H54 (cell line): ENCODE measurements around the gene TEX52.

Source experiments
- DNase-seq: peaks from one replicate; pipeline ENCODE4 v3.0.0; 2011; ENCODE audit warnings: low spot score, mixed read lengths; ENCODE audit not compliant: insufficient read length
- FAIRE-seq: peaks from 3 replicates; lab custom pipeline; 2011; peaks lifted over from hg19 to GRCh38; lab: Jason Lieb, UNC
- POLR2A ChIP-seq: IDR thresholded peaks from 2 replicates; pipeline ENCODE4 v1.6.1; 2011; ENCODE audit warnings: low read depth, mild to moderate bottlenecking, low read length

The TEX52 gene

DNA sequence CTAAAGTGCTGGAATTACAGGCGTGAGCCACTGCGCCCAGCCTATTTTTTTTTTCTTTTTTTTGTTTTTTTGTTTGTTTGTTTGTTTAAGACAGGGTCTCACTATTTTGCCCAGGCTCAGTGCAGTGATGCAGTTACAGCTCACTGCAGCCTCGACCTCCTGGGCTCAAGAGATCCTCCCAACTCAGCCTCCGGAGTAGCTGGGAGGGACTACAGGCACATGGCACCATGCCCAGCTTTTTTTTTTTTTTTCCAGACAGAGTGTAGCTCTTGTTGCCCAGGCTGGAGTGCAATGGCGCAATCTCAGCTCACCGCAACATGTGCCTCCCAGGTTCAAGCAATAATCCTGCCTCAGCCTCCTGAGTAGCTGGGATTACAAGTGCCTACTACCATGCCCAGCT is 50.1 kb downstream of the TEX52 start:
- DNase-seq (no peak), FAIRE-seq (no peak)
- TF ChIP-seq POLR2A = no peak

DNA sequence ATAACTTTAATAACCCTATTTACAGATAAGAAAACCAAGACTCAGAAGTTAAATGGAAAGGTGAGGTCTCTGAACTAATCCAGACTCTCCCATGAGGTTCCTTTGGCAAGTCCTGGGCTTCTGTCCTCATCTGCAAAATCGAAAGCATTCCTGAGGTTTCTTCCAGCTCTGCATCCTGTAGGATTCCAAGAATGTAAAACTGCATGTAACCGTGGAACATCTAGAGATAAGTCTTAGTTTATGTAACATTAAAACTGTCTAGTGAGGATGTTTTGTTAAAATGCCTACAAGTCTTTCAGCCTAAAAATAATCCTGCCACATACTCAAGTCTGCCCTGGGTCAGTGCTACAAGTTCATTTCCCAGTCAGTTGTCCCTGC is 51.7 kb downstream of the TEX52 start:
- FAIRE-seq (no peak), DNase-seq (no peak)
- TF ChIP-seq POLR2A = no peak

GRCh38 chr12:2804393-2805142 is 52.3 kb downstream of the TEX52 start:
- no peak for FAIRE-seq
- no peak for TF ChIP-seq POLR2A
- no peak for DNase-seq

GRCh38 chr12:2803635-2804392 is 53.0 kb downstream of the TEX52 start:
- TF ChIP-seq POLR2A = no peak
- DNase-seq = no peak
- FAIRE-seq = no peak

- DNase-seq = no peak
- no peak for TF ChIP-seq POLR2A
Measured at GRCh38 chr12:2801044-2801783, 55.6 kb downstream of the TEX52 start.

GRCh38 chr12:2800046-2800570 is 56.7 kb downstream of the TEX52 start:
- no peak for DNase-seq
- FAIRE-seq = no peak
- TF ChIP-seq POLR2A = no peak

More at GRCh38 chr12:2801044-2801783, 55.6 kb downstream of the TEX52 start:
- FAIRE-seq = no peak
